BJ (cell line): ENCODE data around the gene NMNAT3. TPM values are rescaled to one million over a fixed set of nuclear protein-coding genes. Genes with fewer than 3 reads are reported as not detected.

Source experiments
- CTCF ChIA-PET: fragments of 350-600 bp; formaldehyde crosslinking; extraction: SDS; loops from one replicate; lab custom pipeline; 2021; ENCODE audit warnings: antibody characterized with exemption, inconsistent platforms; lab: Yijun Ruan, JAX
- POLR2A ChIA-PET: fragments of 300-600 bp; sonication (Branson Sonifier 250); formaldehyde crosslinking; extraction: SDS; loops from one replicate; lab custom pipeline; 2021; ENCODE audit warnings: antibody characterized with exemption; lab: Charles Lee
- DNase-seq: peaks from one replicate; pipeline ENCODE4 v3.0.0-alpha.2; 2011; ENCODE audit warnings: low read depth
- H3K27me3 ChIP-seq: 2 replicates; pipeline ENCODE4 v1.6.0; 2011; ENCODE audit warnings: low read length; ENCODE audit not compliant: control insufficient read depth, insufficient read depth
- H3K36me3 ChIP-seq: 2 replicates; pipeline ENCODE4 v1.5.1; 2011; ENCODE audit warnings: low read length; ENCODE audit not compliant: control insufficient read depth, insufficient read depth
- H3K4me3 ChIP-seq: 2 replicates; pipeline ENCODE4 v1.5.1; 2011; ENCODE audit warnings: low read depth, mild to moderate bottlenecking, control low read depth, low read length
- polyA minus RNA-seq: library from RNA; depleted of rRNA, polyadenylated mRNA; stranded (reverse); fragments of >200 nt; gene quantifications from 2 replicates; pipeline ENCODE4 v1.2.3, GENCODE V29; 2011; rRNA and poly(A)+ RNA removed
- polyA plus RNA-seq: library from polyadenylated mRNA; depleted of rRNA; stranded (reverse); fragments of >200 nt; gene quantifications from 2 replicates; pipeline ENCODE4 v1.2.3, GENCODE V29; 2011; rRNA removed
- TF ChIP-seq, protein P1 (sequence below): IDR thresholded peaks from 2 replicates; pipeline ENCODE4 v1.5.1; 2011; ENCODE audit warnings: low read depth, mild to moderate bottlenecking, control low read depth, inconsistent platforms, low read length, moderate library complexity; ENCODE audit not compliant: insufficient read depth

Gene NMNAT3
- polyA plus RNA-seq (0.38 and 0.61 TPM in 2 replicates), polyA minus RNA-seq (0.87 and 0.90 TPM in 2 replicates)

DNA sequence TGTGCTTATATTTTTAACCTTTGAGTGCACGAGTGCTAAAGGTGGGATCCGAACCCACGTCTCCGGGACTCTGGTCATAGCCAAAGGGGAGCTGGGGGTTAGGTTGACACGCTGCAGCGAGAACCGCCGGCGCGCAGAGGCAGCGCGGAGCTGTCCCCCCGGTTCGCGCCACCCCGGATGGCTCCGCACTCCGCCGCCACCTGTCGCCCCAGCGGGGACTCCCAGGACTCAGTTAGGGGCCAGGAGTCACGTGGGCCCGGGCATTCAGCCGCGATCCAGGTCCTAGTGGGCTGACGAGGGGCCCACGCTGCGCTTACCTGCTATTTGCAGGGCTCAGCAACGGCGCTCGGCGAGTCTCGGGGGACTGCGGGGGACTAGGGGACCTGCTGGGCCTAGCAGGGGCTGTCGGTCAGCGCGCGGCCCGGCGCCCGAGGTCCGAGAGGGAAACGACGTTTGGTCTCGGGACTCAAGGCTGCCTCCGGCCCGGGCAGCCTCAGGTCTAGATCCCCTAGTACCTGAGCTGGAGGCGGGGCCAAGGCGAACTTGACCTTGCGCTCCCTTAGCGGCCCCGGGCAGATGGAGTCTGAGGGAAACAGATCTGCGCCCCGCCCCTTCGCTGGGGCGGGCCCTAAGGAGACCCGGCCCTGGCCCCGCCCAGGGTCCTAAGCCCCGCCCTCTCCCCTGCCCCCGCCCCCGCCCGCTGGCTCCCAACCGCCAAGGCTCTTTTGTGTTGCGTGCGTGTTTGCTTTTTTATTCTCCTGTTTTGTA is at the start of gene NMNAT3:
Gene NMNAT3 (minus strand): TSS at position 585 of the 768 bp plus-strand sequence. CDS start 50,248 bp downstream, outside the sequence.
- TF ChIP-seq, protein P1, sequence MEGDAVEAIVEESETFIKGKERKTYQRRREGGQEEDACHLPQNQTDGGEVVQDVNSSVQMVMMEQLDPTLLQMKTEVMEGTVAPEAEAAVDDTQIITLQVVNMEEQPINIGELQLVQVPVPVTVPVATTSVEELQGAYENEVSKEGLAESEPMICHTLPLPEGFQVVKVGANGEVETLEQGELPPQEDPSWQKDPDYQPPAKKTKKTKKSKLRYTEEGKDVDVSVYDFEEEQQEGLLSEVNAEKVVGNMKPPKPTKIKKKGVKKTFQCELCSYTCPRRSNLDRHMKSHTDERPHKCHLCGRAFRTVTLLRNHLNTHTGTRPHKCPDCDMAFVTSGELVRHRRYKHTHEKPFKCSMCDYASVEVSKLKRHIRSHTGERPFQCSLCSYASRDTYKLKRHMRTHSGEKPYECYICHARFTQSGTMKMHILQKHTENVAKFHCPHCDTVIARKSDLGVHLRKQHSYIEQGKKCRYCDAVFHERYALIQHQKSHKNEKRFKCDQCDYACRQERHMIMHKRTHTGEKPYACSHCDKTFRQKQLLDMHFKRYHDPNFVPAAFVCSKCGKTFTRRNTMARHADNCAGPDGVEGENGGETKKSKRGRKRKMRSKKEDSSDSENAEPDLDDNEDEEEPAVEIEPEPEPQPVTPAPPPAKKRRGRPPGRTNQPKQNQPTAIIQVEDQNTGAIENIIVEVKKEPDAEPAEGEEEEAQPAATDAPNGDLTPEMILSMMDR = no peak
- no peak for DNase-seq
- ChIA-PET CTCF (no interaction called here), POLR2A (no interaction called here)
- Histone ChIP-seq H3K4me3 (peak within 1 kb of the TSS; percentile 54), H3K27me3 (no peaks in the 10 kb centered on the region), H3K36me3 (no peaks in the 10 kb centered on the region)

DNA sequence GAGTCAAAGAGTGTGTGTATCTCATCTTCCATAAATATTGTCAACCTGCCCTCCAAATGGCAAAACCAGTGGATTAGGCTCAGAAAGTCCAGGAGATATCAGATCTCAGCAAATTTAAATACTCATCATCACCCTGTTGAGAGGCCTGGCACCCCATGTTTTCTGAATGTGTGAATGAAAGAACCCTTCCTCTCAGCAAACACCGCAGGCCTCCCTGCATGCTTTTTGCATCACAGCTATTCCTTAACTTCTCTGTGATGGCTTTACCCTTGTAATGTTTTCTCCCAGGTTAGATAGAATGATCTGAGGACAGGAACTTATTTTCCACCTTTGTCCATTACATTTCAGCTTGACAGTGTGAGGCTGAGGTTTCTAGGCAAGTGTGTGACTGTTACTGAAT is 43.6 kb upstream of the NMNAT3 start:
- H3K36me3 ChIP-seq = no peaks in the 10 kb centered on the region
- H3K27me3 ChIP-seq = no peaks in the 10 kb centered on the region
- ChIA-PET POLR2A (no interaction called here), CTCF (no interaction called here)
- DNase-seq = no peak
- TF ChIP-seq, protein P1 = no peak
- H3K4me3 ChIP-seq = no peak overlapping the region

DNA sequence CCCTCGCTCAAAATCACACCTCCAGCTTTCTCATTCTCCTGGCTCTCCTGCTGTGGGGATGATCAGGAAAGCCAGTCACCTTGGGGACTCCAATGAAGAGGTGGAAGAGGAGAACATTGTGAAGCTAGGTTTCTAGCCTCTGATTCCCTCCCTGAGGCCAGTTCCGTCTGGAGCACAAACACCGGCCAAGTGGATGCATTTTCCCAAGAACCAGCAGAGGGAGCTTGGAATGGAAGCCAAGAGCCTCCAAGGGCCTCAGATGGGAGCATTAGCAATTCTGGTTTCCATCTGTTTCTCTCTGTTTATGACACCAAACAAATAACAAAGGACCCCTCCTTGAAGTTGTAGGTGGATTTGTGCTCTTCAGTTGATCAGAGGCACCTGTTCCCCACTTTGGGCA is 40.6 kb upstream of the NMNAT3 start:
- no peak for DNase-seq
- TF ChIP-seq, protein P1 = peak; percentile 56
- no peaks in the 10 kb centered on the region for H3K36me3 ChIP-seq
- no peaks in the 10 kb centered on the region for H3K27me3 ChIP-seq
- ChIA-PET CTCF (interaction anchor here (0.7 to 3.1 kb wide), 12 partner anchors 10 to 335 kb away, joined by 3 to 19 read pairs (median 4); partner anchors contain the start of gene CLSTN2), POLR2A (no interaction called here)
- no peak overlapping the region for H3K4me3 ChIP-seq

DNA sequence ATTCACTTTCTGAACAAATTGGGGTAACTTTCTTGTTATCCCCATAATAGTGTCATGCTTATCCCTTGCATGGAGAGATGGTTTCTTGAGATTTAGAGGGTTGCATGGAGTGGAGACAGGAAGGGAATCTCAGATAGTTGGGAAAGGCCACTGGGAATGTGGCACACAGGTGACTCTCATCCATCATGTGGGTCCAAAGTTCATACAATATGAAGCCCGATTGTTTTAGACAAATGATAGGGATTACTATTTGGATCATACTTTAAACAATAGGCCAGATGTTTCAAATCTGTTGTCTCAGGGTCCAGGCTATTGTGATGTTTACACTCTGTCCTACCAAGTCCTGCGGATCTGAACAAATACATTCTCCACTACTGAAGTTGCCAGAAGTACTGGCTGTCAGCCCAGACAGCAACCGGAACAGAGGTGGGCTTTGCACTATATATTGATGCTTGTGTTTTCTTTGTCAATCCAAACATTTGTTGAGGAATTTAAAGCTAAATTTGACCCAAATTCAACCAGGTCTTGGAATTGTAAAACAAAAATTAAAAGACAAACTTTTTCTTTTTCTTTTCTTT is 39.2 kb upstream of the NMNAT3 start:
- DNase-seq = no peak
- no peaks in the 10 kb centered on the region for H3K36me3 ChIP-seq
- no peaks in the 10 kb centered on the region for H3K27me3 ChIP-seq
- TF ChIP-seq, protein P1 = no peak
- CTCF ChIA-PET = interaction anchor here (1.1 to 3.1 kb wide), 5 partner anchors 9 to 219 kb away, joined by 3 to 19 read pairs (median 9); partner anchors contain the start of gene CLSTN2
- POLR2A ChIA-PET = no interaction called here
- H3K4me3 ChIP-seq = no peak overlapping the region

DNA sequence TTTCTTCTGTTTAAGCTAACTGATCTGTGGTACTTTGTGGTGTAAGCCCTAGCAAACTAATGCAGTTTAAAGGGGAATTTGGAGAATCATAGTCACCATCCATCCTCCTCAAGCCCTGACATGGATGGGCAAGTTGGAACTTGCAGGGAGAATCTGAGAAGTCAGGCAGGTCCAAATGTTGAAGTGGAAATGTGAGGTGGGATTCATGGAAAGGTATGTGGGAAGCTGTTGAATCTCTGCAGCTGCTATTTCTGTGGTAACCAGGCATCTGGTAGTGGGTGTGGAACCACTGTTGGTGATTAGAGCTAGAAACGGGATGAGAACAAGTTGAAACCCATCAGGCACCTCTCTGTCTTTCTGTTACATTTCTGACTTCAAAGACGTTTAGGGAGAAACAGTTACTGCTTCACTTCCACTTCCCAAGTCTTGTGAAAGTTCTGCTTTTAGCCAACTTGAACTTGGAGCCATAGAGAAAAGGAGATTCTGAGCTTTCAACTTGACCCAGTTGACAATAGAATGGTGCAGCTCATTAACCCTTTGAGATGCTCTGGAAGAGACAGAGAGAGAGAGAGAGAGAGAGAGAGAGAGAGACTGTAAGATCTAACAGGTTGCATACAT is 38.1 kb upstream of the NMNAT3 start:
- POLR2A ChIA-PET = no interaction called here

More for the DNA sequence above, 38.1 kb upstream of the NMNAT3 start:
- Histone ChIP-seq H3K27me3 (no peaks in the 10 kb centered on the region), H3K36me3 (no peaks in the 10 kb centered on the region), H3K4me3 (no peak overlapping the region)
- TF ChIP-seq, protein P1 = no peak
- CTCF ChIA-PET = no interaction called here
- DNase-seq = no peak
